Spleen (tissue), 7 donors: ENCODE results near the gene ATOX1.

Experiments
- POLR2AphosphoS5 ChIP-seq, 3 donors: sonication (generic); formaldehyde crosslinking; IDR thresholded peaks; one replicate each; pipeline ENCODE4 v1.5.1; 2017; ENCODE audit warnings: antibody characterized with exemption in 3 of 3
- TF ChIP-seq, protein P1 (sequence below), 11 experiments: fragments of 200-600 bp in 7 of 11; fragments of 450-650 bp in 4 of 11; sonication (generic) in 4 of 11; IDR thresholded peaks in 8 of 11; conservative IDR thresholded peaks in 3 of 11; 1 replicate in 7 of 11; 2 replicates in 4 of 11; pipeline versions ENCODE4 v1.4.0 to v1.8.0; 2016 to 2021; ENCODE audit warnings: antibody characterized with exemption in 11 of 11, inconsistent platforms in 4 of 11, mild to moderate bottlenecking in 1 of 11
- donor health status: DM: no; HTN: no; CAD: no; lungs with moderate emphysema.
- donor health status: DM: no; HTN: no; CAD: no.
- donor health status: DM: no; HTN: no; CAD: no.

DNA sequence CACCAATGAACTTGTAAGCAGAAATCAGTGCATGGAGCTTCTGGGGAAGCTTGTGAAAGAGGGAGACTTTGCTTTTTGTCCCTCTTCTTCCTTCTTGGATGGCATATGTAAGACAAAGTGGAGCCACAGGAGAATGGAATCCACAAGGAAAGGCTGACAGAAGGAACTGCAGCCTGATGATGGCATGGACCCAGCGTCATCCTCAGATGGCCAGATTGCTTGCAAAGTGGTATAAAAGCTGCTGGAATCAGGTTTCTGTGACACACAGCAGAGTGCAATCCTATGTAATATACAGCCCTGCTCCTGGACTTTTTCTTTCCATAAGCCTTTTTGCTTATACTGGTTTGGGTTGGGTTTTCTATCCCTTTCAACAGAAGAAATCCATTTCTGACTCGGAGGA lies 40.3 kb downstream of the ATOX1 start:
- no peak for TF ChIP-seq POLR2AphosphoS5 (IDR thresholded peaks at IDR 0.05)
- TF ChIP-seq, protein P1, sequence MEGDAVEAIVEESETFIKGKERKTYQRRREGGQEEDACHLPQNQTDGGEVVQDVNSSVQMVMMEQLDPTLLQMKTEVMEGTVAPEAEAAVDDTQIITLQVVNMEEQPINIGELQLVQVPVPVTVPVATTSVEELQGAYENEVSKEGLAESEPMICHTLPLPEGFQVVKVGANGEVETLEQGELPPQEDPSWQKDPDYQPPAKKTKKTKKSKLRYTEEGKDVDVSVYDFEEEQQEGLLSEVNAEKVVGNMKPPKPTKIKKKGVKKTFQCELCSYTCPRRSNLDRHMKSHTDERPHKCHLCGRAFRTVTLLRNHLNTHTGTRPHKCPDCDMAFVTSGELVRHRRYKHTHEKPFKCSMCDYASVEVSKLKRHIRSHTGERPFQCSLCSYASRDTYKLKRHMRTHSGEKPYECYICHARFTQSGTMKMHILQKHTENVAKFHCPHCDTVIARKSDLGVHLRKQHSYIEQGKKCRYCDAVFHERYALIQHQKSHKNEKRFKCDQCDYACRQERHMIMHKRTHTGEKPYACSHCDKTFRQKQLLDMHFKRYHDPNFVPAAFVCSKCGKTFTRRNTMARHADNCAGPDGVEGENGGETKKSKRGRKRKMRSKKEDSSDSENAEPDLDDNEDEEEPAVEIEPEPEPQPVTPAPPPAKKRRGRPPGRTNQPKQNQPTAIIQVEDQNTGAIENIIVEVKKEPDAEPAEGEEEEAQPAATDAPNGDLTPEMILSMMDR (IDR thresholded peaks at IDR 0.05 in 8 of 11, conservative IDR thresholded peaks at IDR 0.05 in 3 of 11): no peak
